ENCODE results near the gene ZNF883.

Gene ZNF883

DNA sequence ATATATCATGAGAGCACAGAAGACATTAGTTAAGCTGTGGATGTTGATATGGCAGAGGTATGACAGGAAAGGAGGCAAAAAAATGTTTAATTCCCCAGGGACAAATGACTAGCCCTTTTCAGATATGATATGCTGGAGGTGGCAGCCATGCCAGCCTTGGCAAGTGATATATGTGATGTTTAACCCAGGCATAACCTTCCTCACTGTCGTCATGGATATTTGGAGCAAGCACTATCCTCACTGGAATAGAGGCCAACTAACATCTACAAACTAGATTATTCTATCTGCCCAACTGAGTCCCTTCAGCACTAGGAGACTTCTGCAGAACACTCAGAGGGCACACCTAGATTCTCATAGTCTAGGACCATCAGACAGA lies 94.0 kb downstream of the ZNF883 start:
- no peak for DNase-seq (ENCODE audit: low read depth)

DNA sequence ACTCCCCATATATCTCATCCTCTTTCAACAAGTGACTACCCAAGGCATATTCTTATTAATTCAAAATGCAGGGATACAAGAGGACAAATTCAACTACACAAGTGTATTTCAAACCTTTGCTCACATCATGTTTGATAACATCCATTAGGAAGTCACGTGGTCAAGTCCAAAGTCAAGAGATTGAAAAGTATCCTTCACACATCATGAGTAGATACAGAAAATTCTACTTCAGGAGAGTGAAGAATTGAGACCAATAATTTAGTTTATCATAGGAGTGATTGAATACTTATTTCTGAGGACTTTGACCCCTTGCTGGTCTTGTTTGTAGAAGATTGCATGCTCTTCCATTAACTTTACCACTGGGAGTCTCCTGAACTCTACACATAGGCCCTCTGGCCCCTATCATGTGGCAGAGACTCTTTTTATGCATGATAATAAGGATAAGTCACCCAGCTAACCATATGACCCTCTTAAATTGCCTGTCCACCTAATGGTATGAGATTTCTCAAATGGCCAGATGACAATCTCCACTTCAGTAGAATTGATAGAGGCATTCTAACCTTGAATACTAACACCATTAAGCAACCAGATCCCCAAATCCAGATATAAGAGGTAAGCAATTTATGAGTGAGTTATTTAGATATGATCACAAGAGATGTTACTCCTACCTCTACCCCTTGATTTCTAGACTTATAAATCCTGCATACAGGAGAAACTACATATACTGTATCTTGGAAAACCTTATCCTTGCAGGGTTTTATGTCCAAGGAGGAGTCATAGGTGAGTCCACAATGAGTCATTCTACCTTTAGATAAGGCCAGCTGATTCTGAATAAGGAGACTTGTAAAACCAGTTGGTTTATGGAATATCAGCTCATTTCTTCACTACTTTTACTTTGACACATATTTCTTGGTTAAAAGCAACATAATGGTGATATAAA lies 94.7 kb downstream of the ZNF883 start:
- no peak for DNase-seq (ENCODE audit: low read depth)

DNA sequence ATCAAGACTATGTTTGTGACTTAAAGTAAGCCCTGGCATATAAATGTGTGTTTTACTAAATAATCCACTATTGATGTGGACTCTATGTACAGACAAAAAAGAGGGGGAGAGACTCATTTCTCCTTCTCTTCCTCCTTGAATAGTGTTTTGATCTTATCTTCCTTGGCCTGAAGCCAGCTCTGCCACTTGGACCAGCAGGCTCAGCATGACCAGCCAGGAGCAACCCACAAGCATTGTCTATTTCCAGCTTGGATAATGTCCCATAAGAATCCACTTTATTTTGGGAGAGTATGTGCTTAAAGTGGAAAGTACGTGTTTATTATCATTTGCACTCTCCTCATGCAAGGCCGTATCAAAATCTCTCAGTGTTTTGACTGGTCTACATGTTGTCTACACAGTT lies 97.5 kb downstream of the ZNF883 start:
- no peak for DNase-seq (ENCODE audit: low read depth)

DNA sequence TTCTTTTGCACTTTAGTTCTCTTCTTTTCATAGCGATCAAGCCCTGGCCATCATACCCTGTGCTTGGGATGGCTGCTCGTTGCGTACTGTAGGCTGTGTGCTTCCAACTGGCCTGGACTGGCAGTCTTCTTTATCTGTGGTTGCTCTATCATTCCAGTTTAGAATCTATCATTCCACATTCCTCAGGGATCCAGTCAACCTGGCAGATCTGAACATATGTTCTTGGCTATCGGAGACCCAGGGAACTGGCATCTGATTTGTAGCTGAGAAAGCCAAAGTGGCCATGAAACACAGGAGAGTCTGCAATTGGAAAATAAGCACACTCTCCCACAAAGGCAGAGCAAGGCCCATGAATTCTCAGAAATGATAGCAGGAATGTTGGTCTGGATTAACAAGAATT lies 98.7 kb downstream of the ZNF883 start:
- no peak for DNase-seq (ENCODE audit: low read depth)

DNA sequence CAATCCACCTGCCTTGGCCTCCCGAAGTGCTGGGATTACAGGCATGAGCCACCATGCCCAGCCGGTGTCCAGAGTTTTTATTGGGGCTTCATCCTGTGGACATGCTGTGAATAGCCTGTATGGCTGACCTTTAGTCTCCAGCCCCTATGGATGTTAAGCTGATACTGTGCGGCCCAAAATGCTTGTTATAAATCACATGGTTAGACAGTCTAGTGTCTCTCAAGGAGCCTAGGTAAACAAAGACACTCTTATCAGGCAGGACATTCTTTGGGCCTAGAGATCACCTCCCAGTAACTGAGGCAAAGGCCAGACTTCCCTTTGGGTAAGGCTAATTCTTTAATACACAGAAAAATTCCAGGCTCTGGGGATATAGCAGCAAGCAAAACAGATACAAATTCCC lies 99.4 kb downstream of the ZNF883 start:
- no peak for DNase-seq (ENCODE audit: low read depth)

DNA sequence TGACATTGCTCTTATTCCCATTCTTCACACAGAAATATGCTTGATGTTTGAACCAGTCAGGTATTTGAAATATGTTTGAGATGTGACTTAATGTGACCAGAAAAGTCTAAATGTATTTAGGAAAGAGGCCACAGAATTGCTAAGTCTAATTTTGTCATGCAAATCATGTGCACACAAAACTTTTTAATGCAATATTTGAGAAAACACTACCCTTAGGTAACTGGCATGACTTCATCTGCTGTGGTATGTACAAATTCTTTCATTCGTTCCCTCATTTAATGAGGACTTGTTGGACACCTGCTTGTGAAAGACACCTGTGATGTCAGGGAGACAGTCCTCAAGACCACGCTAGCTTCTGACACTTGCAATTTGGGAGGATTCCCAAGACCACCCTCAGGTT lies 100.3 kb downstream of the ZNF883 start:
- DNase-seq (ENCODE audit: low read depth), result no peak

Measured in stromal cell of bone marrow (primary cell).